NCI-H2171 treated with DMSO at 0.1 percent for 48 hours (cell line): Measurements from ENCODE around the gene IDH1.
"Not testable (repeated sequence)": the region's sequence is repeated elsewhere in the genome, so short reads cannot be mapped to it uniquely, and the experiment has no call there.

Experiments used
- DNase-seq: peaks from one replicate; lab custom pipeline; 2025; lab: John Stamatoyannopoulos, UW

IDH1 gene

DNA sequence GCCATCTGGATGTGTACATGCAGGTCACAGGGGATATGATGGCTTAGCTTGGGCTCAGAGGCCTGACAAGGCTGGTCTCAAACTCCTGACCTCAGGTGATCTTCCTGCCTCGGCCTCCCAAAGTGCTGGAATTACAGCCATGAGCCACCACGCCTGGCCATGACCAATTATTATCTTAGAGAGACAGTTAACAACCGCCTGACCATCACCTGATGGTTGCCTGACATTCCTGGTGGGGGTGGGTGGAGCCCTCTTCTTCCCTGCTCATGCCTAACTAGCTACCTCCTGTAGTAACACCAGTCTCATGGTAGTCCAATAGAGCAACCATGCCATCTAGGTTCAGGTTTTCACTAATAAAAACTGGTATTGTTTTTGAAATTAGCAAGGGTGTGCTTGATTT lies 33.0 kb downstream of the IDH1 start:
- DNase-seq = not testable (repeated sequence)

DNA sequence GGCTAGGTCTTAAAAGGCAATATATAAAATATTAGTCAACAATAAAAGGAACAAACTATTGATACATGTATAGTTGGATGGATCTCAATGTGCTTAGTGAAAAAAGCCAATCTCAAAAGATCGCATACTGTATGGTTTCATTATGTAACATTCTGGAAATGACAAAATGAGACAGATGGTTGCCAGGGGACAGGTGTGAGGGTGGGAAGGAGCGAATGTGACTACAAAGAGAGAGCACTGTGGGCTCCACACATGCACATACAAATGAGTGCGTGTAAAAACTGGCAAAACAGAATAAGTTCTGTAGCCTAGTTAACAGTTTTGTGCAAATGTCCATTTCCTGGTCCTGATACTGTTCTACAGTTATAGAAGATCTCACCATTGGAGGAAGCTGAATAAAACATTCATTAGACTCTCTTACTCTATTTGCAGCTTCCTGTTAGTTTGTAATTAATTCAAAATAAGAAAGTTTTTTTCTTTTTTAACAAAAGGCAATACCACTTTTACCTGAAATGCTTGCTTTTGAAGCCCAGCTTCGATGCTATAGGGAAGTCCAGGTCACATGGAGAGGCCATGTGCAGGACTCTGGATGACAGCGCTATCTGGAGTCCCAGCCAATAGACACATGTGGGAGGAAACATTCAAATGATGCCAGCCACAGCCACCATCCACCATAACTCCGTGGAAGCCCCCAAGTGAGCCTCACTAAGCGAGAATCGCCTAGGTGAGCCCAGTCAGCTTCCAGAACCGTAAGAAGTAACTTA lies 44.0 kb downstream of the IDH1 start:
- DNase-seq = peak; percentile 65

DNA sequence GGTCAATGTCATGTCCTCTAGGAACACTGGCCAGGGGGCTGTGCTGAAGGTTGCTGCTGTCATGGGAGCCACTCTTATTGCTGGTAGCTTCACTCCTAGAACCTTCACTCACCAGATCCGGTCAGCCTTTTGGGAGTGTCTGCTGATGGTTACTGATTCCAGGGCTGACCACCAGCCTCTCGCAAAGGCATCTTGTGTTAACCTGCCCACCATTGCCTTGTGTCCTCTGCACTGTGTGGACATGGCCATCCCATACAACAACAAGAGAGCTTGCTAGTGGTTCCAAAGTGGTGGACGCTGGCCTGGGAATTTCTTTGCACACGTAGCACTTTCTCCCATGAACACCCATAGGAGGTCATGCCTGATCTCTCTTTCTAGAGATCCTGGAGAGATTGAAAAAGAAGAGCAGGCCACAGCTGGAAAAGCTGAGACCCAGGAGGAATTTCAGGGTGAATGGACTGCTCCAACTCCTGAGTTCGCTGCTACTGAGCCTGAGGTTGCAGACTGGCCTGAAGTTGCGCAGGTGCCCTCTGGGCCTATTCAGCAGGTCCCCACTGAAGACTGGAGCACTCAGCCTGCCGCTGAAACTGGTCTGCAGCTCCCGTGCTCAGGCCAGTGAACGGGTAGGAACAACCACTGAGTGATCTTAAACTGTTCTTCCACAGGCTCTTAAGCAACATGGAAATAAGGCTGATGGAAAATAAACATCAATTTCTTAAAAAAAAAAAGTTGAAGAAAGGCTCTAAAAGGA lies 46.4 kb downstream of the IDH1 start:
- no peak for DNase-seq

DNA sequence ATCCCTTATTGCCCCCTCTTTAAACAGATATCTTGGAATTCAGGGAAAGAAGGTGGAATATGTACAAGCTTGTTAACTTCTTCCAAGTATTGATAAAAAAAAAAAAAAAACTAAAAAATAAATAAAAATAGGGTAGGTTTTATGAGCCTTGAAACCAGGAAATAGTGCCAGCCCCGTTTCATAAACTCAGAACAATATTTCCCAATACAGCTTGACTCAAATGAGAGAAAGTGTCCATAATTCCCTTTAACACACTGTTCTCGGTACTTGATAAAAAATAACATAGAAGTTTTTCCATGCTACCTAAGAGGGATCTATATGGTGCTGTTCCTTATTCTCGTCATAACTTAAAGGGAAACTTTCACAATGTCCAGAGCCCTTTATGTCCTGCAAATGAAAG lies 47.1 kb downstream of the IDH1 start:
- DNase-seq = no peak

DNA sequence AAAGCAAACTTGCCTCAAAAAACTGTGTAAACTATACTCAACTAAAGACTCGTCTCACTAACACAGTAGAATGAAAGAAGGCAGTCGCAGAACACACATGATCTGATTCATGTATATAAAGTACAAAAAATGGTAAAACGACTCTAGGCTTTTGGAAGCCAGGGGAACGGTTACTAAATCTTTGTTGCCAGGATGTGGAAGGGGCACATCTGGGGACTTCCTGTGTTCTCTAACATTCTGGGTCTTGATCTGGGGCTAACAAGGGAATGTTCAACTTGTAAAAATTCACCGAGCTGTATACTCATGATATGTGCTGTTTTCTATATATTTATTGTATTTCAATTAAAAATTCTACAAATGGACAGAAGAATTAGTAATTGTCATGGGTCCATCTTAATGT lies 50.7 kb downstream of the IDH1 start:
- no peak for DNase-seq

DNA sequence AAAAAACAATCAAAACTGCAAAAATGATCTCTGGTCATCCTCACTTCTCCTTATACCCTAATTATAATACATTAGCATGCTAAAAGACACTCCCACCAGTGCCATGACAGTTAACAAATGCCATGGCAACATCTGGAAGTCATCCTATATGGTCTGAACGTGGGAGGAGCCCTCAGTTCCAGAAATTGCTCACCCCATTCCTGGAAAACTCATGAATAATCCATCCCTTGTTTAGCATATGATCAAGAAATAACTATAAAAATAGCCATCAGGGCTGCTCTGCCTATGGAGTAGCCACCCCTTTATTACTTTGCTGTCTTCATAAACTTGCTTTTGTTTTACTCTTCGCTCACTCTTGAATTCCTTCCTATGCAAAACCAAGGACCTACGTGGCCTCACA lies 59.3 kb downstream of the IDH1 start:
- DNase-seq = no peak

DNA sequence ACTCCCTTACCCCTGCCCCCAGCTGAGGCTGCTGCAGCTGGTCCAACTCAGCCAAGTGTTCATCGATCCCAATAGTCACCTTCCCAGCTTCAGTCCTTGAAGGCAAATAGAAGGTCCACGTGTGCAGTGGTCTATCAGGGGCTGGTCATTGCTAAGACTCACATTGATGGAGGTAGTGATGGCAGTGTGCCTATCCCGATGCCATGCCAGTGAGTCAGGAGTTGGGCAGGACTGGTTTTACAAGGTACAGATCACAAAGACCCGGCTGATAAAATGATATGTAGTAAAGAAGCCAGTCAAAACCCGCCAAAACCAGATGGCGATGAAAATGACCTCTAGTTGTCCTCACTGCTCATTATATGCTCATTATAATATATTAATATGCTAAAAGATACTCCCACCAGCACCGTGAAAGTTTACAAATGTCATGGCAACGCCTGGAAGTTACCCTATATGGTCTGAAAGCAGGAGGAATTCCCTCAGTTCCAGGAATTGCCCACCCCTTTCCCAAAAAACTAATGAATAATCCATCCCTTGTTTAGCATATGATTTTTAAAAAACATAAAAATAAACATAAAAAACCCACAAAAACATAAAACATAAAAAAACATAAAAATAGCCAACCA lies 62.1 kb downstream of the IDH1 start:
- DNase-seq = no peak

GRCh38 chr2:208189810-208190503 lies 64.9 kb downstream of the IDH1 start, which contains the start of gene C2orf80:
Gene C2orf80, minus strand, starts transcription at chr2:208190030. Its CDS starts 3,044 bp downstream, at chr2:208186986.
- no peak for DNase-seq

DNA sequence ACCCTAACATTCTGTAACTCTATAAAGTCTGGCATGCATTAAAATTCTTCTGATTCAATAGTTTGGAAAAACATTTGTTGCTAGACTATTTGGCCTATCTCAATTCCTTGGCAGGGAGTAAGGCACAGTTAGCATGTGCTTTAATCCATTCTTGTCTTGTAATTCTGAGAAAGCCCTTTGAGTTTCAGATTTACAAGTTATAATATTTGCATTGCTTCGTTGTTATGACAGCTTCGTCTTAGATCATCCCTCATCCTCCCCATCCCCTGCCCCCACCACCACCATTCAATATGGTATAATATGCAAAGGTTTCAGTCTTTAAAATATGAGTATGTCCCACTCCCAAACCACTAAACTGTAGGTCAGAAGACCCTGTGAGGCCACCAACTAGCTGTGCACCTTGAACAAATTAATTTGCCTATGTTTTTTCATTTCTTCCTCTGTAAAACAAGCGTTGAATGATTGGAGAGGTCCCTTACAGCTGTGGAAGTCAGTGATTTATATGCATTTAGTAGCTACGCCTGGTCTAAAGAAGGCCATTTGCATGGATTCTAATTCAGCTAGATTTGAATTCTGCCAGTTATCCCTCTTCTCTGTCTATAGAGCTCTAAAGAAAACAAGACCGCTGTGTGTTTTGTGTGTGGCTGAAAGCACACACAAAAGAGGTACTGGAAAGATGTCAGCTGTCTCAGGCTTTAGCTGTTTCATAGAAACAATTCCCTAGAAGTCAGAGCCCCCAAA lies 65.6 kb downstream of the IDH1 start:
- DNase-seq = no peak

DNA sequence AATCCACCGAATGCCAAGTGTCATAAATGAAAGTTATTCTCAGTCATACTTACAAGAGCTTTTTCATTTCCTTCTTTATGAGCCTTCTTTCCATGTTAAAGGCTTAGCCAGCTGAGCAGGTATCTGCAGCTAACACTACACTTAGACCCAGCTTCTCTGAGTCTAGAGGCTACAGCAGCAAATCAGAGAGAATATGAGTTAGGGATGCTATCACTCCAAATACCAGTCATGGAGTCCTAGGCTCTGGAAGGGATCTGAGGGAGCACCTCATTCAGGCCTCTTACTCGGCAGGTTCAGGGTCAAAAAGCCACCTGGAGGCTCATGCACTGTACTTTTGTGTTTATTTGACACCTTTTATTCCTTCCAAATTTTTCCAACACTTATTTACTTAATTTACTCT lies 68.0 kb downstream of the IDH1 start:
- no peak for DNase-seq

- no peak for DNase-seq
Measured at GRCh38 chr2:208186465-208186864, 68.4 kb downstream of the IDH1 start.
